Naive B cell (primary cell): ENCODE measurements around the gene LCLAT1. TPM values are rescaled to one million over a fixed set of nuclear protein-coding genes. Genes with fewer than 3 reads are reported as not detected.

Experiments
- ATAC-seq, 2 donors: fragments of 150-1000 bp; cut with Tn5 transposase; 2 replicates each; pipeline ENCODE4 v1.10.0; 2021; ENCODE audit warnings: low read depth in 2 of 2, mild to moderate bottlenecking in 2 of 2, moderate library complexity in 2 of 2
- DNase-seq: peaks from one replicate; pipeline ENCODE4 v3.0.0; 2022
- H3K27ac Mint-ChIP-seq, 6 donors: one replicate each; pipeline ENCODE4 v1.8.0; 2020 to 2022; ENCODE audit warnings: mild to moderate bottlenecking in 6 of 6, mixed read lengths in 6 of 6, moderate library complexity in 5 of 6, inconsistent platforms in 2 of 6
- H3K27me3 Mint-ChIP-seq, 3 donors: one replicate each; pipeline ENCODE4 v1.8.0; 2021 to 2022; ENCODE audit warnings: mixed read lengths in 3 of 3, mild to moderate bottlenecking in 1 of 3
- H3K36me3 Mint-ChIP-seq, 2 donors: one replicate each; pipeline ENCODE4 v1.8.0; 2020 to 2022; ENCODE audit warnings: mixed read lengths in 2 of 2, inconsistent platforms in 1 of 2, mild to moderate bottlenecking in 1 of 2
- H3K4me1 Mint-ChIP-seq, 3 donors: one replicate each; pipeline ENCODE4 v1.8.0; 2020 to 2022; ENCODE audit warnings: mixed read lengths in 3 of 3, inconsistent platforms in 1 of 3, mild to moderate bottlenecking in 1 of 3, moderate library complexity in 1 of 3
- H3K4me3 Mint-ChIP-seq, 8 donors: one replicate each; pipeline ENCODE4 v1.8.0; 2020 to 2022; ENCODE audit warnings: mild to moderate bottlenecking in 8 of 8, mixed read lengths in 8 of 8, moderate library complexity in 8 of 8, inconsistent platforms in 2 of 8
- H3K9me3 Mint-ChIP-seq, 7 donors: one replicate each; pipeline ENCODE4 v1.8.0; 2020 to 2022; ENCODE audit warnings: mixed read lengths in 7 of 7, mild to moderate bottlenecking in 5 of 7, inconsistent platforms in 2 of 7, moderate library complexity in 1 of 7
- polyA plus RNA-seq, 6 donors: library from polyadenylated mRNA; unstranded; fragments of 300-500 nt; fragmentation: Illumina TruSeq; gene quantifications; one replicate each; pipeline ENCODE4 v1.2.3, GENCODE V29; 2021; ENCODE audit warnings: low read depth in 6 of 6

Gene LCLAT1
- polyA plus RNA-seq, 6 donors from 2014 or later = 13.1 to 29.4 (median 19.4) TPM

- H3K9me3 Mint-ChIP-seq = no peaks in the 10 kb centered on the region
- ATAC-seq (no peak), DNase-seq (no peak)
- no peaks in the 10 kb centered on the region for H3K4me1 Mint-ChIP-seq
- H3K36me3 Mint-ChIP-seq = no peaks in the 10 kb centered on the region
- H3K27me3 Mint-ChIP-seq = peaks cover 0 to 8% (median 6%) of the 10 kb centered on the region in 3 donors
- H3K27ac Mint-ChIP-seq = peak overlapping the region in 1 of 6 donors; percentile 22
- no peak overlapping the region for H3K4me3 Mint-ChIP-seq
These were observed 243.1 kb downstream of the LCLAT1 start for GRCh38 chr2:30690126-30690561.

GRCh38 chr2:30691091-30691947 lies 244.3 kb downstream of the LCLAT1 start:
- peak overlapping the region in 1 of 6 donors; percentile 72 for H3K27ac Mint-ChIP-seq
- no peaks in the 10 kb centered on the region for H3K9me3 Mint-ChIP-seq
- H3K4me3 Mint-ChIP-seq = no peak overlapping the region
- H3K4me1 Mint-ChIP-seq = no peaks in the 10 kb centered on the region
- ATAC-seq (no peak), DNase-seq (no peak)
- H3K27me3 Mint-ChIP-seq = peaks cover 0 to 18% (median 15%) of the 10 kb centered on the region in 3 donors
- no peaks in the 10 kb centered on the region for H3K36me3 Mint-ChIP-seq

- peak overlapping the region in 1 of 6 donors; percentile 52 for H3K27ac Mint-ChIP-seq
- no peaks in the 10 kb centered on the region for H3K36me3 Mint-ChIP-seq
- no peak for ATAC-seq
- DNase-seq = no peak
- H3K27me3 Mint-ChIP-seq = peaks cover 0 to 18% (median 15%) of the 10 kb centered on the region in 3 donors
- H3K4me1 Mint-ChIP-seq = no peaks in the 10 kb centered on the region
- no peaks in the 10 kb centered on the region for H3K9me3 Mint-ChIP-seq
- H3K4me3 Mint-ChIP-seq = no peak overlapping the region
These were observed 245.1 kb downstream of the LCLAT1 start for GRCh38 chr2:30691948-30692828.

DNA sequence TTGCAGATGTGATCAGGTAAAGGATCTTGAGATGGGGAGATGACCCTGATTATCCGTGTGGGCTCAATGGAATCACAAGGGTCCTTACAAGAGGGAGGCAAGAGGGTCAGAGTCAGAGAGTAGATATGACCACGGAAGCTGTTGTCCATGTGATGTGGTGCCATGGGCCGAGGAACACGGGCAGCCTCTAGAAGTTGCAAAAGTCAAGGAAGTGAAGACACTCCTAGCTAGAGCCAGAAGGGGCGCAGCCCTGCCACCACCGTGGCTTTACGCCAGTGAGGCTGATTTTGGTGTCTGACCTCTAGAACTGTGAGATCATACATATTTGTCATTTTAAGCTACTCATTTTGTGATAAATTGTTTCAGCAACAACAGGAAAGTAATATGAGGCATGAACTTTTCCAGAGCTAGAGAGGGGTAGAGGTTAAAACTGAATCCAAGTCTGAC lies 245.8 kb downstream of the LCLAT1 start:
- DNase-seq (no peak), ATAC-seq (no peak)
- Mint-ChIP-seq H3K9me3 (peaks cover 0 to 4% (median 0%) of the 10 kb centered on the region in 7 donors), H3K4me1 (no peaks in the 10 kb centered on the region), H3K27me3 (peaks cover 0 to 18% (median 15%) of the 10 kb centered on the region in 3 donors), H3K36me3 (no peaks in the 10 kb centered on the region), H3K27ac (no peak overlapping the region), H3K4me3 (no peak overlapping the region)

Other genes starting within 250 kb of the LCLAT1 start
- 100 to 1,000 TPM; 191 to 297 (median 221) TPM for gene LBH, start 215.7 kb upstream of the LCLAT1 start, polyA plus RNA-seq